Esophagus muscularis mucosa (tissue), 4 donors: ENCODE data around the gene DCST2. TPM values are rescaled to one million over a fixed set of nuclear protein-coding genes. Genes with fewer than 3 reads are reported as not detected.
A peak's percentile ranks its signal among the peaks of the same experiment; 100 is the strongest.

Source experiments
- DNase-seq: peaks from one replicate; pipeline ENCODE4 v3.0.0-alpha.2; 2017; ENCODE audit errors: extremely low spot score
- H3K27ac ChIP-seq, 4 donors: fragments of 200-600 bp; sonication (generic); replicated peaks in 1 of 4; 1 replicate in 3 of 4; 2 replicates in 1 of 4; pipeline ENCODE4 v1.5.1; 2016 to 2019; ENCODE audit warnings: mild to moderate bottlenecking in 1 of 4
- H3K27me3 ChIP-seq, 4 donors: fragments of 200-600 bp; sonication (generic); one replicate each; pipeline versions ENCODE4 v1.5.1 to v1.6.0; 2016 to 2019
- H3K36me3 ChIP-seq, 4 donors: fragments of 200-600 bp; sonication (generic); one replicate each; pipeline ENCODE4 v1.5.1; 2016 to 2019
- H3K4me1 ChIP-seq, 4 donors: fragments of 200-600 bp; sonication (generic); one replicate each; pipeline ENCODE4 v1.5.1; 2016 to 2019
- H3K4me3 ChIP-seq, 4 donors: fragments of 200-600 bp; sonication (generic); 1 replicate in 2 of 4; 2 replicates in 2 of 4; pipeline ENCODE4 v1.5.1; 2016 to 2019; ENCODE audit warnings: mild to moderate bottlenecking in 4 of 4, moderate library complexity in 1 of 4
- H3K9me3 ChIP-seq, 4 donors: fragments of 200-600 bp; sonication (generic); 1 replicate in 3 of 4; 2 replicates in 1 of 4; pipeline ENCODE4 v1.5.1; 2016 to 2019
- CTCF ChIP-seq, 3 experiments: fragments of 200-600 bp in 2 of 3; fragments of 450-650 bp in 1 of 3; sonication (generic) in 2 of 3; IDR thresholded peaks; one replicate each; pipeline ENCODE4 v1.5.1; 2017 to 2019; ENCODE audit warnings: antibody characterized with exemption in 3 of 3, mild to moderate bottlenecking in 2 of 3, moderate library complexity in 1 of 3
- EP300 ChIP-seq: sonication (generic); formaldehyde crosslinking; IDR thresholded peaks from one replicate; pipeline ENCODE4 v1.6.1; 2017; ENCODE audit warnings: antibody characterized with exemption
- POLR2A ChIP-seq: fragments of 450-650 bp; IDR thresholded peaks from one replicate; pipeline ENCODE4 v1.6.1; 2017; ENCODE audit warnings: antibody characterized with exemption, moderate library complexity, mild to moderate bottlenecking, low read depth
- POLR2AphosphoS5 ChIP-seq, 2 donors: sonication (generic); formaldehyde crosslinking; IDR thresholded peaks; one replicate each; pipeline ENCODE4 v1.6.1; 2017; ENCODE audit warnings: antibody characterized with exemption in 2 of 2
- WGBS: methylation state at CpG from one replicate; pipeline ENCODE4 v1.1.5; 2018; 5-methylcytosine and 5-hydroxymethylcytosine counted together
- intact Hi-C: fragments of 100-400 bp; cut with DNase I; formaldehyde crosslinking; loops from one replicate; pipeline ENCODE4 v1.15.1; 2023
- total RNA-seq, 4 donors: library from RNA; depleted of rRNA; stranded (reverse); fragments of >200 nt; gene quantifications; one replicate each; pipeline versions ENCODE4 v1.1.0 to v1.2.1, GENCODE V29; 2016

DCST2 gene
- under 1 TPM in 2 of 4 donors, not detected in 2; 0.11 to 0.19 TPM for total RNA-seq

GRCh38 chr1:155033524-155033923 lies at the start of gene DCST2, which contains the start of gene DCST1:
TSS of gene DCST2 (minus strand) at chr1:155033781. CDS start at chr1:155033701, 80 bp downstream.
TSS of gene DCST1 (plus strand) at chr1:155033824. CDS start at chr1:155034037, 213 bp downstream.
- intact Hi-C loops, result no loop called here
- no peak within 1 kb of the TSS for H3K27ac ChIP-seq
- H3K27me3 ChIP-seq, result no peaks in the 10 kb centered on the region
- H3K9me3 ChIP-seq, result no peaks in the 10 kb centered on the region
- no peak for DNase-seq
- WGBS, result 98% methylated on average over 9 of the region's 9 CpGs
- TF ChIP-seq EP300 (no peak), POLR2AphosphoS5 (IDR thresholded peaks at IDR 0.05) (no peak), POLR2A (no peak), CTCF (IDR thresholded peaks at IDR 0.05) (no peak)
- H3K4me3 ChIP-seq, result no peak within 1 kb of the TSS
- H3K4me1 ChIP-seq, result peaks cover 0 to 5% (median 3%) of the 10 kb centered on the region in 4 donors
- H3K36me3 ChIP-seq, result no peaks in the 10 kb centered on the region

- DNase-seq, result no peak
- Histone ChIP-seq H3K4me3 (no peak overlapping the region), H3K4me1 (peaks cover 60 to 91% (median 77%) of the 10 kb centered on the region in 4 donors), H3K27ac (no peak overlapping the region), H3K36me3 (no peaks in the 10 kb centered on the region), H3K27me3 (peaks cover 16 to 54% (median 52%) of the 10 kb centered on the region in 4 donors), H3K9me3 (no peaks in the 10 kb centered on the region)
- intact Hi-C loops, result no loop called here
- TF ChIP-seq CTCF (IDR thresholded peaks at IDR 0.05) (no peak), POLR2AphosphoS5 (IDR thresholded peaks at IDR 0.05) (no peak), POLR2A (no peak), EP300 (no peak)
- 68% methylated on average over 6 of the region's 6 CpGs for WGBS
Measured at GRCh38 chr1:155083052-155083541, 49.5 kb upstream of the DCST2 start.

- TF ChIP-seq EP300 (no peak), POLR2AphosphoS5 (IDR thresholded peaks at IDR 0.05) (no peak), POLR2A (no peak), CTCF (IDR thresholded peaks at IDR 0.05) (no peak)
- Histone ChIP-seq H3K36me3 (no peaks in the 10 kb centered on the region), H3K9me3 (no peaks in the 10 kb centered on the region), H3K4me3 (peak overlapping the region; percentile 18 to 42 (median 28)), H3K27ac (no peak overlapping the region), H3K4me1 (peaks cover 60 to 88% (median 77%) of the 10 kb centered on the region in 4 donors), H3K27me3 (peaks cover 16 to 54% (median 52%) of the 10 kb centered on the region in 4 donors)
- WGBS, result 21% methylated on average over 30 of the region's 36 CpGs
- intact Hi-C loops, result no loop called here
- DNase-seq, result no peak
Measured at GRCh38 chr1:155082301-155083051, 48.9 kb upstream of the DCST2 start.

GRCh38 chr1:155081472-155082300 lies 48.1 kb upstream of the DCST2 start:
- DNase-seq, result no peak
- H3K27me3 ChIP-seq, result peaks cover 16 to 54% (median 52%) of the 10 kb centered on the region in 4 donors
- peaks cover 60 to 80% (median 71%) of the 10 kb centered on the region in 4 donors for H3K4me1 ChIP-seq
- H3K27ac ChIP-seq, result no peak overlapping the region
- H3K9me3 ChIP-seq, result no peaks in the 10 kb centered on the region
- peak overlapping the region; percentile 18 to 42 (median 28) for H3K4me3 ChIP-seq
- no peaks in the 10 kb centered on the region for H3K36me3 ChIP-seq
- TF ChIP-seq POLR2A (no peak), POLR2AphosphoS5 (IDR thresholded peaks at IDR 0.05) (no peak), CTCF (IDR thresholded peaks at IDR 0.05) (no peak), EP300 (no peak)
- intact Hi-C loops, result no loop called here
- 9% methylated on average over 34 of the region's 68 CpGs for WGBS
